Transverse colon (tissue), 4 donors: ENCODE data around the gene NCF2.

ENCODE experiments used
- CTCF ChIP-seq, 5 experiments: fragments of 200-600 bp in 3 of 5; fragments of 450-650 bp in 2 of 5; sonication (generic) in 3 of 5; IDR thresholded peaks; 1 replicate in 2 of 5; 2 replicates in 3 of 5; pipeline ENCODE4 v1.5.1; 2016 to 2017; ENCODE audit warnings: antibody characterized with exemption in 5 of 5, inconsistent platforms in 3 of 5, mild to moderate bottlenecking in 2 of 5, moderate library complexity in 1 of 5
- POLR2AphosphoS5 ChIP-seq, 3 donors: sonication (generic); formaldehyde crosslinking; IDR thresholded peaks; one replicate each; pipeline ENCODE4 v1.6.1; 2016; ENCODE audit warnings: antibody characterized with exemption in 3 of 3

- TF ChIP-seq CTCF (IDR thresholded peaks at IDR 0.05), result no peak
- no peak for TF ChIP-seq POLR2AphosphoS5 (IDR thresholded peaks at IDR 0.05)
Measured at GRCh38 chr1:183562701-183563100, 27.6 kb downstream of the NCF2 start.
